HG03280 (cell line): ENCODE measurements around the gene SH3GLB2.
A peak's percentile ranks its signal among the peaks of the same experiment; 100 is the strongest.

Source experiments
- ATAC-seq: cut with Tn5 transposase; IDR thresholded peaks from one replicate; pipeline ENCODE4 v1.9.1; 2021; ENCODE audit warnings: mild to moderate bottlenecking, moderate library complexity; ENCODE audit not compliant: unreplicated experiment

The SH3GLB2 gene

GRCh38 chr9:129028192-129028966, at the start of gene SH3GLB2:
SH3GLB2 (minus strand) TSS chr9:129028331; CDS start chr9:129028154, 177 bp downstream.
- peak; percentile 90 for ATAC-seq

- ATAC-seq: no peak
These were observed 49.1 kb upstream of the SH3GLB2 start for GRCh38 chr9:129077236-129077635.

DNA sequence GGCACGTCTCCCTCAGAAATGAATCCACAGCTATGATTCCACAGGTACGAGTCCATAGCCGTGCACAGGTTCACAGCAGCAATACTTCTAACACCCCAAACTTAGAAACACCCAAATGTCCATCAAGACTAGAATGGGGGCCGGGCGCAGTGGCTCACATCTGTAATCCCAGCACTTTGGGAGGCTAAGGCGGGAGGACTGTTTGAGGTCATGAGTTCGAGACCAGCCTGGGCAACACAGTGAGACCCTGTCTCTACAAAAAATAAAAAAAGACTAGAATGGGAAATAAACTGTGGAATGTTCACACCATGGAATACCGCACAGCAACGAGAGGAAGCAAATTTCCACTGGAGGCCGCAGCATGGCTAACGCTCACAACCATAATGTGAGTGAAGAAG, 48.5 kb upstream of the SH3GLB2 start:
- no peak for ATAC-seq

DNA sequence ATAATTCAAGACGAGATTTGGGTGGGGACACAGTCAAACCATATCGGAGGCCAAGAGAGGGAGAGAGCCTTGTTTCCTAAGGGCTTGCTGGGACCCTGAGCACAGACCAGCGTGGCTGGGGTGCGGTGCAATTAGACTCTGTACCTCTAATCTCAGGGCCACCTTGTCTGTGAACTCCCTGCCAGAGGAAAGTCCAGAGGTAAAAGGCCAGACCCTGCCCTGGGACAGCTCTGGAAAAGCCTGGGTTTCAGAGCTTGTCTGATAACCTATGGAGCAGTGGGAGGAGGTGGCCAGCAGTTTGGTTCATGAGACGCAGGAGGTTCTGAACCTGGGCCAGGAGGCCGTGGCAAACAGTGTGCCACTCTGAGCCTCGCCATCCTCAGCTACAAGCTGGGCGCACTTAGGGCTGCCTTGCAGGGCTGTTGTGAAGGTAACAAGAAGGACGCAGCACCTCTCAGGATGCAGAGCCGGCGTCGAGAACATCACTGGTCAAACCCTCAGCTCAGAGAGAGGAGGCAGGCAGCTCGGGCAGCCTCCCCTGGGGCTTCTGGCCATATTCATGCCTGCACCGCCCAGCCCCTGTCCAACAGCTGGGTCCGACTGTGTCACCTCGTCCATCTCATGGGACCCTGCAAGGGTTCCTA, 48.0 kb upstream of the SH3GLB2 start:
- ATAC-seq: no peak

- no peak for ATAC-seq
These were observed 46.0 kb upstream of the SH3GLB2 start for GRCh38 chr9:129074106-129074505.

- ATAC-seq: no peak
These were observed 45.3 kb upstream of the SH3GLB2 start for GRCh38 chr9:129073404-129073803.

DNA sequence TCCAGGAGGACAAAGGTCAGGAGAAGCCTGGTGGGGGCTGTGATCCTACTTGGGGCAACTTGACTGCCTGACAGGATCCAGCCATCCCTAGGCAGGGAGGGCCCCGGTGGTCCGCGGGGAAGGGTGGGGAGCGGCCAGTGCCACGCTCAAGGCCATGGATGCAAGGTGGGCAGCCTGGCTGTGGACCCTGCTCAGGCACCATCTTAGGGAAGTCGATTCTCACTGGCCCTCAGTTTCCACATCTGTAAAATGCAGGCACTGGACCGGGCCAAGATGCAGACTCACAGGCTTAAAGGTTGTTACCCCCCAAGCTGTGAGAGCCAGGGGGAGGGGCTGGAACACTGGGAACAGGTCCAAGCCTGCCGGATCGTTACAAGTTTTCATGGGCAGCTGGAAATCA, 44.0 kb upstream of the SH3GLB2 start:
- no peak for ATAC-seq

- no peak for ATAC-seq
These were observed 43.5 kb upstream of the SH3GLB2 start for GRCh38 chr9:129071526-129072126.

DNA sequence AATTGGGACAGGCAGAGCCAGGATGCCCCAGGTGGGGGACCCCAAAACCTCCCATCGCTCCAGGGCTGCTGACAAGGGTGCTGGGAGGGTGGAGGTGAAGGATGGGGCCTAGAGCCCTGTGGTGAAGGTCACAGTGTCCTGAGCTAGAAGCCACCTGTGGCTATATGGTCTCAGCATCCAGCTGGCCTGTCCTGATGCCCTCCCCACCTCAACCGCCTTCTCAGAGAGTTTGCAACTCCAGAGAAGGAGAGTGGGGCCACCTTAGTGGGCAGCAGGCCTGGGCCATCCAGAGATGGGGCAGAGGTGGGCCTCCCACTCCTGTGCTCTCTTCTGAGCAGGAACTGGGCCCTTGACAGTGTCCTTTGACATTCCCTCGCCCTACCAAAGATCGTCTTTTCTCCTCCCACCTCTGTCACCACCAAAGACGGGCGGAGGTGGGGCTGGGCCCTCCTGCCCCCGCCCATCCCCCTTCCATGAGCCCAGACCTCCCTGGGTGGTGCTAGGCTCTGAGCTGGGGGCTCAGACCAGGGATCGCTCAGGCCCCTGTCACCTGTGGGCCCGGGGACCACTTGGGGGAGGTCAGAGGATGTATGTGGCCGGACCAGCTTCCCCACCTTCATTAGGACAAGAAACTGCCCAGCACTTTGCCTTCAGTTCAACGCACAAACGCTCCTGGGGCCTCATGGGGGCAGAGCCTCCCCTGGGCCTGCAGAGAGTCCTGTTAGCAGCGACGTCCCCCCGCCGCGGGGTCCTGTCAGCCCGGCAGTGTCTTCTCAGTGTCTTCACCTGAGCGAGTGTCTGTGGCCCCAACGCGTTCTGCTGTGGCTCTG, 42.8 kb upstream of the SH3GLB2 start:
- ATAC-seq: no peak

- ATAC-seq: no peak
These were observed 41.9 kb upstream of the SH3GLB2 start for GRCh38 chr9:129069862-129070641.

GRCh38 chr9:129068990-129069861, 41.1 kb upstream of the SH3GLB2 start:
- ATAC-seq: no peak

GRCh38 chr9:129068110-129068509, 40.0 kb upstream of the SH3GLB2 start:
- ATAC-seq: no peak

- ATAC-seq: no peak
These were observed 36.4 kb upstream of the SH3GLB2 start for GRCh38 chr9:129064499-129064908.

- no peak for ATAC-seq
These were observed 34.9 kb upstream of the SH3GLB2 start for GRCh38 chr9:129063061-129063460.

DNA sequence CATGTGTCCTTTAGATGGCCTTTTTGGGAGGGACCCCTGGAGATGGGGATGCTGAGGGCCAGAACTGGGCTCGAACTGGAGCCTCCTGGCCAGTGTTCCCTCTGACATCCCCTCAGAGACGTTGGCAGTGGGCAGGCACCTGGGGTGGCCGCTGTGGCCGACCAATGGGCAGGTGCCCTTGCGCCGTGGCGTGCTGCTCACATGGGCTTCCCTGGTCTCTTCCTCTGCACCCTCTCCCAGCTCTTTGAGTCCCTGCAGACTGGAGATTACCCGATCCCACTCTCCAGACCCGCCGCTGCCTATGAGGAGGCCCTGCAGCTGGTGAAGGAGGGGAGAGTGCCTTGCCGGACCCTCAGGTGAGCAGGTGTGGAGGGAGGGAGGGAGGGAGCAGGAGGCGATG, 32.9 kb upstream of the SH3GLB2 start:
- no peak for ATAC-seq

GRCh38 chr9:129059796-129060785, 32.0 kb upstream of the SH3GLB2 start:
- no peak for ATAC-seq

- no peak for ATAC-seq
These were observed 31.0 kb upstream of the SH3GLB2 start for GRCh38 chr9:129058965-129059795.
